IMR-90 (cell line): ENCODE measurements around the gene RAC2. TPM values are rescaled to one million over a fixed set of nuclear protein-coding genes. Genes with fewer than 3 reads are reported as not detected.

Source experiments
- ATAC-seq: fragments of 200-7000 bp; cut with Tn5 transposase; 2 replicates; pipeline ENCODE4 v1.9.1; 2020; ENCODE audit warnings: low read depth, mild to moderate bottlenecking, moderate library complexity
- BruUV-seq: library from RNA; stranded (reverse); fragments of 400-500 nt; replicated peaks from 2 replicates; lab custom pipeline; 2021; lab: Mats Ljungman, UMichigan
- CTCF ChIA-PET: fragments of 300-600 bp; formaldehyde crosslinking; extraction: SDS; loops from one replicate; lab custom pipeline; 2021; ENCODE audit warnings: antibody characterized with exemption; lab: Yijun Ruan, JAX
- POLR2A ChIA-PET: fragments of 300-600 bp; sonication (Branson Sonifier 250); formaldehyde crosslinking; loops from one replicate; lab custom pipeline; 2022; ENCODE audit warnings: antibody characterized with exemption; ENCODE audit not compliant: unreplicated experiment; lab: Charles Lee
- DNase-seq: peaks from one replicate; pipeline ENCODE4 v3.0.0; 2013
- H2AFZ ChIP-seq: replicated peaks from 2 replicates; pipeline ENCODE3; 2013; ENCODE audit warnings: low read length, mild to moderate bottlenecking; ENCODE audit not compliant: poor library complexity
- H2AK5ac ChIP-seq: 2 replicates; pipeline ENCODE4 v1.6.1; 2013; ENCODE audit warnings: low read depth, low read length, inconsistent platforms
- H2AK9ac ChIP-seq: replicated peaks from 2 replicates; pipeline ENCODE3; 2013; ENCODE audit warnings: mild to moderate bottlenecking, low read depth, low read length, moderate library complexity; ENCODE audit not compliant: poor library complexity
- H2BK120ac ChIP-seq: 2 replicates; pipeline ENCODE4 v1.6.1; 2013; ENCODE audit warnings: low read depth, low read length, inconsistent platforms
- H2BK15ac ChIP-seq: 3 replicates; pipeline ENCODE4 v1.6.1; 2013; ENCODE audit warnings: low read depth, low read length, inconsistent platforms
- H2BK20ac ChIP-seq: 2 replicates; pipeline ENCODE4 v1.6.1; 2013; ENCODE audit warnings: low read depth, mild to moderate bottlenecking, inconsistent platforms, low read length, moderate library complexity
- H2BK5ac ChIP-seq: 2 replicates; pipeline ENCODE4 v1.6.1; 2013; ENCODE audit warnings: mild to moderate bottlenecking, low read depth, low read length, inconsistent platforms; ENCODE audit not compliant: poor library complexity, severe bottlenecking
- H3K14ac ChIP-seq: replicated peaks from 2 replicates; pipeline ENCODE4 v1.6.1; 2013; ENCODE audit warnings: low read depth, low read length, inconsistent platforms
- H3K18ac ChIP-seq: 2 replicates; pipeline ENCODE4 v1.6.1; 2013; ENCODE audit warnings: low read depth, low read length, control low read depth
- H3K23ac ChIP-seq: 2 replicates; pipeline ENCODE4 v1.6.1; 2013; ENCODE audit warnings: low read depth, low read length, inconsistent platforms
- H3K27ac ChIP-seq: 2 replicates; pipeline ENCODE4 v1.5.1; 2013; ENCODE audit warnings: mild to moderate bottlenecking, control low read depth, low read length; ENCODE audit not compliant: insufficient read depth
- H3K27me3 ChIP-seq: 2 replicates; pipeline ENCODE4 v1.6.1; 2013; ENCODE audit warnings: low read length; ENCODE audit not compliant: control insufficient read depth, insufficient read depth
- H3K36me3 ChIP-seq: 2 replicates; pipeline ENCODE4 v1.6.1; 2013; ENCODE audit warnings: low read length, mixed read lengths; ENCODE audit not compliant: control insufficient read depth, insufficient read depth
- H3K4ac ChIP-seq: 2 replicates; pipeline ENCODE4 v1.6.1; 2013; ENCODE audit warnings: low read depth, low read length, inconsistent platforms
- H3K4me1 ChIP-seq: 2 replicates; pipeline ENCODE4 v1.6.1; 2013; ENCODE audit warnings: low read length, mixed read lengths; ENCODE audit not compliant: control insufficient read depth, insufficient read depth
- H3K4me2 ChIP-seq: 2 replicates; pipeline ENCODE4 v1.6.1; 2013; ENCODE audit warnings: low read depth, mild to moderate bottlenecking, control low read depth, low read length, moderate library complexity
- H3K4me3 ChIP-seq: 2 replicates; pipeline ENCODE4 v1.5.1; 2013; ENCODE audit warnings: low read depth, mild to moderate bottlenecking, control low read depth, low read length, moderate library complexity; ENCODE audit not compliant: insufficient read depth
- H3K56ac ChIP-seq: 2 replicates; pipeline ENCODE4 v1.6.1; 2013; ENCODE audit warnings: low read length, inconsistent platforms; ENCODE audit not compliant: insufficient read depth; ENCODE audit errors: extremely low read depth
- H3K79me1 ChIP-seq, 2 experiments: 2 replicates each; pipeline ENCODE4 v1.6.1; 2013; ENCODE audit warnings: low read length in 2 of 2, inconsistent platforms in 1 of 2, low read depth in 1 of 2
- H3K9ac ChIP-seq: 2 replicates; pipeline ENCODE4 v1.6.1; 2013; ENCODE audit warnings: low read depth, low read length, control low read depth
- H3K9me1 ChIP-seq: 2 replicates; pipeline ENCODE4 v1.6.1; 2013; ENCODE audit warnings: low read length, inconsistent platforms; ENCODE audit not compliant: insufficient read depth
- H3K9me3 ChIP-seq: 2 replicates; pipeline ENCODE4 v1.6.1; 2013; ENCODE audit warnings: low read length; ENCODE audit not compliant: control insufficient read depth, insufficient read depth
- H4K20me1 ChIP-seq: 2 replicates; pipeline ENCODE4 v1.6.1; 2013; ENCODE audit warnings: low read length, inconsistent platforms; ENCODE audit not compliant: insufficient read depth
- H4K5ac ChIP-seq: 2 replicates; pipeline ENCODE4 v1.6.1; 2013; ENCODE audit warnings: mild to moderate bottlenecking, low read depth, low read length, control low read depth
- H4K8ac ChIP-seq, 2 experiments: 2 replicates each; pipeline ENCODE4 v1.6.1; 2013; ENCODE audit warnings: low read depth in 2 of 2, low read length in 2 of 2, control low read depth in 1 of 2, inconsistent platforms in 1 of 2
- H4K91ac ChIP-seq: 2 replicates; pipeline ENCODE4 v1.6.1; 2013; ENCODE audit warnings: low read depth, low read length, inconsistent platforms; ENCODE audit not compliant: insufficient read depth
- MAFK ChIP-seq: IDR thresholded peaks from 2 replicates; pipeline ENCODE4 v1.6.1; 2012; ENCODE audit warnings: low read depth, low read length, improper control_type of control experiment
- MAZ ChIP-seq: IDR thresholded peaks from 2 replicates; pipeline ENCODE4 v1.6.1; 2012; ENCODE audit warnings: low read depth, mild to moderate bottlenecking, low read length, improper control_type of control experiment, moderate library complexity, borderline replicate concordance
- RCOR1 ChIP-seq: IDR thresholded peaks from 2 replicates; pipeline ENCODE4 v1.6.1; 2012; ENCODE audit warnings: mild to moderate bottlenecking, low read length, improper control_type of control experiment; ENCODE audit not compliant: insufficient replicate concordance
- SMC3 ChIP-seq: fragments of 150-350 bp; IDR thresholded peaks from 2 replicates; pipeline ENCODE4 v1.6.1; 2016; ENCODE audit warnings: low read depth, mild to moderate bottlenecking, antibody characterized with exemption, low read length, moderate library complexity
- WGBS, 2 experiments: methylation state at CpG; one replicate each; pipeline versions ENCODE4 v1.1.5 to v1.1.7; 2013; ENCODE audit warnings: missing lambda C conversion rate in 2 of 2; ENCODE audit not compliant: insufficient read length in 1 of 2; ENCODE audit errors: extremely low coverage in 2 of 2; 5-methylcytosine and 5-hydroxymethylcytosine counted together
- dilution Hi-C: fragments of 300-500 bp; cut with HindIII; formaldehyde crosslinking; loops from one replicate; pipeline ENCODE4 v1.14.3; 2018; ENCODE audit warnings: low sequenced_read_pairs; ENCODE audit not compliant: unreplicated experiment
- in situ Hi-C: fragments of 300-500 bp; cut with MboI; formaldehyde crosslinking; loops from 3 replicates; pipeline ENCODE4 v1.14.3; 2019; ENCODE audit warnings: low sequenced_read_pairs, inconsistent platforms, mixed read lengths
- intact Hi-C: fragments of 100-400 bp; cut with micrococcal nuclease; formaldehyde crosslinking; loops from 2 replicates; pipeline ENCODE4 v1.10.0; 2022
- polyA plus RNA-seq, 3 experiments: library from polyadenylated mRNA; depleted of rRNA; stranded (reverse); fragments of >200 nt; gene quantifications; 2 replicates each; pipeline ENCODE4 v1.2.3, GENCODE V29; 2012; ENCODE audit warnings: low replicate concordance in 1 of 3
- total RNA-seq: library from RNA; depleted of rRNA; stranded (reverse); fragments of >200 nt; gene quantifications from 2 replicates; pipeline ENCODE4 v1.2.3, GENCODE V29; 2012
- TF ChIP-seq, protein P1 (sequence below): conservative IDR thresholded peaks from 2 replicates; pipeline ENCODE4 v1.5.1; 2012; ENCODE audit warnings: mild to moderate bottlenecking, low read depth, low read length, improper control_type of control experiment
- TF ChIP-seq, protein P2 (sequence below): fragments of 150-350 bp; IDR thresholded peaks from 2 replicates; pipeline ENCODE4 v1.6.1; 2016; ENCODE audit warnings: low read depth, mild to moderate bottlenecking, low read length, moderate library complexity, borderline replicate concordance

RAC2 gene
- total and polyA plus RNA-seq, 2 of the 4 experiments (the other 2 are of a cell fraction) = 10.0 to 72.3 TPM

DNA sequence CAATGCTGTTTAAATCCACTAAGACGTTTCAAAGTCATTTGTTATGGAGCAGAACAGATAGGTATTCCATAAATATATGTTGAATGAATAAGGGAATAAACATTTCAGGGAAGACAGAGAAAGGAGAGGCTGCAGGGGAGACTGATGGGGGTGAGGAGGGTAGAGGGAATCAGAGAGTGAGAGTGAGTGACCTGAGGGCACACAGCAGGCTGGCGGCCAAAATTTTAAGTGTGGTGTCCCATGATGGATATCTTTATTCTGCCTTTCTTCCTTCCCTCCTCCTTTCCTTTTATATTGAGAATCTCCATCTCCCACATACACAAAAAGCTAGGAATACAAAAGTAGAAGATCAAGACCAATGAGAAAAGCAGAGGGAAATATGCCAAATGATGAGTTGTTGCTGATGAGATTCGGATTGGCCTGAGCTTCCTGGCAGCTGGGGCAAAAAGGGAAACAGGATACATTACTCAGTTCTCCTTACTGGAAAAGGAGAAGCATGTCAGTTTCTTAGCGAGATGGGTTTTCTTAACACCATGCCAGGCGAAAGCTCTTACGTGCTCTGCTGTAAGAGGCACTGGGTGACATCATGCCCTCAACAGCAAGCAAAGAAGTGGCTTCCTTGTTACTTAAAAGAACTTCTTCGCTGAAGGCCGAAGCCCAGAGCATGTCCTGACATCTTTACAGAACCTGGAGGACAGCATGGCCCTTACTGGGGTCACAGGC is 27.0 kb upstream of the RAC2 start:
- Histone ChIP-seq H4K20me1 (no peaks in the 10 kb centered on the region), H3K36me3 (no peaks in the 10 kb centered on the region), H3K27ac (no peak overlapping the region), H2AK9ac (no peak overlapping the region), H4K91ac (peak overlapping the region; percentile 29), H3K79me1 (no peaks in the 10 kb centered on the region), H2BK15ac (peak overlapping the region; percentile 7; the same call in 1 of the 3 replicates), H4K8ac (peak overlapping the region in 1 of 2 experiments; percentile 26; a peak in 1 of 4 replicates), H3K4me2 (no peak overlapping the region), H2BK20ac (peak overlapping the region; percentile 96), H3K27me3 (no peaks in the 10 kb centered on the region), H2BK120ac (peak overlapping the region; percentile 82), H3K9me1 (peaks cover 8% of the 10 kb centered on the region), H2AK5ac (peak overlapping the region; percentile 15; the same call in 1 of the 2 replicates), H3K9ac (no peak overlapping the region), H3K4me1 (peaks cover 10% of the 10 kb centered on the region), H4K5ac (no peak overlapping the region), H3K56ac (no peak overlapping the region), H3K4me3 (no peak overlapping the region), H3K4ac (peak overlapping the region; percentile 65; the same call in 1 of the 2 replicates), H3K9me3 (no peaks in the 10 kb centered on the region), H2BK5ac (peak overlapping the region; percentile 34), H2AFZ (peak overlapping the region; percentile 61), H3K23ac (peak overlapping the region; percentile 63; the same call in 1 of the 2 replicates), H3K14ac (peak overlapping the region; percentile 80), H3K18ac (peak overlapping the region; percentile 18; the same call in 1 of the 2 replicates)
- dilution Hi-C loops (no loop called here), intact Hi-C loops (no loop called here), in situ Hi-C loops (no loop called here)
- TF ChIP-seq SMC3 (no peak), MAFK (no peak), RCOR1 (no peak), MAZ (no peak)
- TF ChIP-seq, protein P1, sequence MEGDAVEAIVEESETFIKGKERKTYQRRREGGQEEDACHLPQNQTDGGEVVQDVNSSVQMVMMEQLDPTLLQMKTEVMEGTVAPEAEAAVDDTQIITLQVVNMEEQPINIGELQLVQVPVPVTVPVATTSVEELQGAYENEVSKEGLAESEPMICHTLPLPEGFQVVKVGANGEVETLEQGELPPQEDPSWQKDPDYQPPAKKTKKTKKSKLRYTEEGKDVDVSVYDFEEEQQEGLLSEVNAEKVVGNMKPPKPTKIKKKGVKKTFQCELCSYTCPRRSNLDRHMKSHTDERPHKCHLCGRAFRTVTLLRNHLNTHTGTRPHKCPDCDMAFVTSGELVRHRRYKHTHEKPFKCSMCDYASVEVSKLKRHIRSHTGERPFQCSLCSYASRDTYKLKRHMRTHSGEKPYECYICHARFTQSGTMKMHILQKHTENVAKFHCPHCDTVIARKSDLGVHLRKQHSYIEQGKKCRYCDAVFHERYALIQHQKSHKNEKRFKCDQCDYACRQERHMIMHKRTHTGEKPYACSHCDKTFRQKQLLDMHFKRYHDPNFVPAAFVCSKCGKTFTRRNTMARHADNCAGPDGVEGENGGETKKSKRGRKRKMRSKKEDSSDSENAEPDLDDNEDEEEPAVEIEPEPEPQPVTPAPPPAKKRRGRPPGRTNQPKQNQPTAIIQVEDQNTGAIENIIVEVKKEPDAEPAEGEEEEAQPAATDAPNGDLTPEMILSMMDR = no peak
- TF ChIP-seq, protein P2, sequence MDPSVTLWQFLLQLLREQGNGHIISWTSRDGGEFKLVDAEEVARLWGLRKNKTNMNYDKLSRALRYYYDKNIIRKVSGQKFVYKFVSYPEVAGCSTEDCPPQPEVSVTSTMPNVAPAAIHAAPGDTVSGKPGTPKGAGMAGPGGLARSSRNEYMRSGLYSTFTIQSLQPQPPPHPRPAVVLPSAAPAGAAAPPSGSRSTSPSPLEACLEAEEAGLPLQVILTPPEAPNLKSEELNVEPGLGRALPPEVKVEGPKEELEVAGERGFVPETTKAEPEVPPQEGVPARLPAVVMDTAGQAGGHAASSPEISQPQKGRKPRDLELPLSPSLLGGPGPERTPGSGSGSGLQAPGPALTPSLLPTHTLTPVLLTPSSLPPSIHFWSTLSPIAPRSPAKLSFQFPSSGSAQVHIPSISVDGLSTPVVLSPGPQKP = no peak
- ATAC-seq (no peak), DNase-seq (peak; percentile 50)
- ChIA-PET POLR2A (no interaction called here), CTCF (interaction anchor here (0.8 kb wide), 1 partner anchor 10 kb away, joined by 3 read pairs; no protein-coding TSS in a partner anchor)
- WGBS, 2 experiments = 74% methylated on average over 3 of the region's 8 CpGs; no CpG with 5 or more reads in 1 of the 2 experiments
- no TSS peak for BruUV-seq
